Suprapubic skin (tissue), 4 donors: ENCODE data around the gene GPR156. TPM values are rescaled to one million over a fixed set of nuclear protein-coding genes. Genes with fewer than 3 reads are reported as not detected.

Experiments used
- DNase-seq, 2 donors: peaks; one replicate each; pipeline ENCODE4 v3.0.0-alpha.2; 2019; ENCODE audit warnings: low spot score in 2 of 2
- H3K27ac ChIP-seq: fragments of 200-600 bp; sonication (generic); one replicate; pipeline ENCODE4 v1.5.1; 2019
- H3K27me3 ChIP-seq: fragments of 200-600 bp; sonication (generic); one replicate; pipeline ENCODE4 v1.5.1; 2019
- H3K36me3 ChIP-seq: fragments of 200-600 bp; sonication (generic); one replicate; pipeline ENCODE4 v1.5.1; 2019
- H3K4me1 ChIP-seq: fragments of 200-600 bp; sonication (generic); one replicate; pipeline ENCODE4 v1.5.1; 2019
- H3K4me3 ChIP-seq: fragments of 200-600 bp; sonication (generic); one replicate; pipeline ENCODE4 v1.5.1; 2019; ENCODE audit warnings: mild to moderate bottlenecking
- H3K9me3 ChIP-seq: fragments of 200-600 bp; sonication (generic); one replicate; pipeline ENCODE4 v1.5.1; 2019
- CTCF ChIP-seq, 2 donors: fragments of 200-600 bp in 1 of 2; fragments of 450-650 bp in 1 of 2; sonication (generic) in 1 of 2; IDR thresholded peaks; one replicate each; pipeline ENCODE4 v1.5.1; 2016 to 2019; ENCODE audit warnings: antibody characterized with exemption in 2 of 2, mild to moderate bottlenecking in 1 of 2, moderate library complexity in 1 of 2
- EP300 ChIP-seq: sonication (generic); formaldehyde crosslinking; IDR thresholded peaks from one replicate; pipeline ENCODE4 v1.6.1; 2017; ENCODE audit warnings: antibody characterized with exemption
- POLR2A ChIP-seq, 2 donors: fragments of 450-650 bp; IDR thresholded peaks; one replicate each; pipeline ENCODE4 v1.6.1; 2017; ENCODE audit warnings: antibody characterized with exemption in 2 of 2, mild to moderate bottlenecking in 2 of 2, moderate library complexity in 2 of 2
- POLR2AphosphoS5 ChIP-seq, 3 donors: sonication (generic); formaldehyde crosslinking; IDR thresholded peaks; one replicate each; pipeline ENCODE4 v1.6.1; 2017; ENCODE audit warnings: antibody characterized with exemption in 3 of 3
- WGBS: methylation state at CpG from one replicate; pipeline ENCODE4 v1.1.5; 2018; 5-methylcytosine and 5-hydroxymethylcytosine counted together
- total RNA-seq, 4 donors: library from RNA; depleted of rRNA; stranded (reverse); fragments of >200 nt; gene quantifications; one replicate each; pipeline ENCODE4 v1.1.0, GENCODE V29; 2016

GPR156 gene
- total RNA-seq, 4 donors from 2014 or later = 0.29 to 0.72 (median 0.30) TPM; not detected in 1

- Histone ChIP-seq H3K27me3 (no peaks in the 10 kb centered on the region), H3K27ac (no peak overlapping the region), H3K9me3 (peaks cover 5% of the 10 kb centered on the region), H3K36me3 (peaks cover 4% of the 10 kb centered on the region), H3K4me3 (no peak overlapping the region), H3K4me1 (no peaks in the 10 kb centered on the region)
- no peak for TF ChIP-seq POLR2AphosphoS5 (IDR thresholded peaks at IDR 0.05)
- no peak for TF ChIP-seq EP300
- 95% methylated on average over 24 of the region's 24 CpGs for WGBS
- no peak for DNase-seq
Observed at GRCh38 chr3:120311863-120312794, 27.1 kb upstream of the GPR156 start.

- Histone ChIP-seq H3K9me3 (no peaks in the 10 kb centered on the region), H3K4me1 (peaks cover 4% of the 10 kb centered on the region), H3K4me3 (no peak overlapping the region), H3K27me3 (peaks cover 4% of the 10 kb centered on the region), H3K36me3 (peaks cover 1% of the 10 kb centered on the region), H3K27ac (no peak overlapping the region)
- no peak for DNase-seq
- 84% methylated on average over 51 of the region's 72 CpGs for WGBS
- TF ChIP-seq POLR2AphosphoS5 (IDR thresholded peaks at IDR 0.05) = no peak
- TF ChIP-seq CTCF (IDR thresholded peaks at IDR 0.05) = no peak
- TF ChIP-seq POLR2A (IDR thresholded peaks at IDR 0.05) = no peak
- no peak for TF ChIP-seq EP300
Observed at GRCh38 chr3:120306519-120307455, 21.8 kb upstream of the GPR156 start.

GRCh38 chr3:120304616-120305015, 19.6 kb upstream of the GPR156 start:
- WGBS = 89% methylated on average over 4 of the region's 4 CpGs

GRCh38 chr3:120302361-120302760, 17.3 kb upstream of the GPR156 start:
- TF ChIP-seq POLR2A (IDR thresholded peaks at IDR 0.05) (no peak), CTCF (IDR thresholded peaks at IDR 0.05) (no peak), POLR2AphosphoS5 (IDR thresholded peaks at IDR 0.05) (no peak), EP300 (no peak)
- 68% methylated on average over 5 of the region's 5 CpGs for WGBS
- H3K4me1 ChIP-seq = peaks cover 4% of the 10 kb centered on the region
- peaks cover 4% of the 10 kb centered on the region for H3K27me3 ChIP-seq
- no peak overlapping the region for H3K4me3 ChIP-seq
- H3K27ac ChIP-seq = peak overlapping the region; percentile 56
- H3K9me3 ChIP-seq = no peaks in the 10 kb centered on the region
- H3K36me3 ChIP-seq = no peaks in the 10 kb centered on the region
- DNase-seq = no peak

More at GRCh38 chr3:120304616-120305015, 19.6 kb upstream of the GPR156 start:
- Histone ChIP-seq H3K4me3 (no peak overlapping the region), H3K36me3 (no peaks in the 10 kb centered on the region), H3K27me3 (peaks cover 4% of the 10 kb centered on the region), H3K9me3 (no peaks in the 10 kb centered on the region), H3K4me1 (peaks cover 4% of the 10 kb centered on the region), H3K27ac (no peak overlapping the region)
- TF ChIP-seq POLR2A (IDR thresholded peaks at IDR 0.05) = no peak
- TF ChIP-seq POLR2AphosphoS5 (IDR thresholded peaks at IDR 0.05) = no peak
- TF ChIP-seq EP300 = no peak
- no peak for TF ChIP-seq CTCF (IDR thresholded peaks at IDR 0.05)
- DNase-seq = no peak

GRCh38 chr3:120300971-120301370, 15.9 kb upstream of the GPR156 start:
- no peak overlapping the region for H3K27ac ChIP-seq
- no peaks in the 10 kb centered on the region for H3K36me3 ChIP-seq
- TF ChIP-seq POLR2A (IDR thresholded peaks at IDR 0.05) (no peak), CTCF (IDR thresholded peaks at IDR 0.05) (no peak), POLR2AphosphoS5 (IDR thresholded peaks at IDR 0.05) (no peak), EP300 (no peak)
- H3K9me3 ChIP-seq = no peaks in the 10 kb centered on the region
- WGBS = 83% methylated on average over 3 of the region's 3 CpGs
- DNase-seq = no peak
- H3K4me1 ChIP-seq = peaks cover 4% of the 10 kb centered on the region
- H3K27me3 ChIP-seq = no peaks in the 10 kb centered on the region
- no peak overlapping the region for H3K4me3 ChIP-seq
